Neural progenitor cell (in vitro differentiated cells): ENCODE data around the gene COX7A1. TPM values are rescaled to one million over a fixed set of nuclear protein-coding genes. Genes with fewer than 3 reads are reported as not detected.

Experiments used
- DNase-seq: peaks from one replicate; pipeline ENCODE4 v3.0.0-alpha.2; 2016; ENCODE audit warnings: low spot score
- H2AFZ ChIP-seq: fragments of 200-600 bp; sonication (generic); replicated peaks from 2 replicates; pipeline ENCODE4 v1.6.1; 2016; ENCODE audit warnings: antibody characterized with exemption
- H3F3A ChIP-seq: fragments of 200-600 bp; sonication (generic); 2 replicates; pipeline ENCODE4 v1.6.1; 2016; ENCODE audit warnings: antibody characterized with exemption, low read depth
- H3K27ac ChIP-seq: fragments of 200-600 bp; sonication (generic); 2 replicates; pipeline ENCODE4 v1.5.1; 2016; ENCODE audit warnings: mild to moderate bottlenecking
- H3K27me3 ChIP-seq: fragments of 200-600 bp; sonication (generic); 2 replicates; pipeline ENCODE4 v1.6.1; 2016; ENCODE audit warnings: mild to moderate bottlenecking, moderate library complexity
- H3K36me3 ChIP-seq: fragments of 200-600 bp; sonication (generic); 2 replicates; pipeline ENCODE4 v1.5.1; 2016
- H3K4me1 ChIP-seq: fragments of 200-600 bp; sonication (generic); 2 replicates; pipeline ENCODE4 v1.6.1; 2016; ENCODE audit warnings: mixed run types
- H3K4me2 ChIP-seq: fragments of 200-600 bp; sonication (generic); 2 replicates; pipeline ENCODE4 v1.6.1; 2016
- H3K4me3 ChIP-seq: fragments of 200-600 bp; sonication (generic); 2 replicates; pipeline ENCODE4 v1.5.1; 2016
- H3K79me2 ChIP-seq: fragments of 200-600 bp; sonication (generic); 2 replicates; pipeline ENCODE4 v1.6.1; 2016; ENCODE audit warnings: low read depth
- H3K9ac ChIP-seq: fragments of 200-600 bp; sonication (generic); 2 replicates; pipeline ENCODE4 v1.6.1; 2016
- H3K9me3 ChIP-seq: fragments of 200-600 bp; sonication (generic); 2 replicates; pipeline ENCODE4 v1.5.1; 2016; ENCODE audit warnings: low read depth
- H4K20me1 ChIP-seq: fragments of 200-600 bp; sonication (generic); 2 replicates; pipeline ENCODE4 v1.6.1; 2016; ENCODE audit warnings: low read depth
- H3K27ac Mint-ChIP-seq: 3 replicates; pipeline ENCODE4 v1.8.0; 2021; ENCODE audit warnings: mixed read lengths
- H3K27me3 Mint-ChIP-seq: 2 replicates; pipeline ENCODE4 v1.8.0; 2022; ENCODE audit warnings: low read depth, mild to moderate bottlenecking, inconsistent platforms, moderate library complexity, mixed read lengths; ENCODE audit not compliant: insufficient read depth
- H3K36me3 Mint-ChIP-seq: 3 replicates; pipeline ENCODE4 v1.8.0; 2021; ENCODE audit warnings: mixed read lengths
- H3K4me1 Mint-ChIP-seq: 3 replicates; pipeline ENCODE4 v1.8.0; 2021; ENCODE audit warnings: mixed read lengths
- H3K4me3 Mint-ChIP-seq: 3 replicates; pipeline ENCODE4 v1.8.0; 2021; ENCODE audit warnings: mild to moderate bottlenecking, moderate library complexity, mixed read lengths
- H3K9me3 Mint-ChIP-seq: 3 replicates; pipeline ENCODE4 v1.8.0; 2020; ENCODE audit warnings: mixed read lengths
- CTCF ChIP-seq: fragments of 200-600 bp; sonication (generic); IDR thresholded peaks from 2 replicates; pipeline ENCODE4 v1.5.1; 2017; ENCODE audit warnings: antibody characterized with exemption, mild to moderate bottlenecking
- EZH2 ChIP-seq: fragments of 200-600 bp; sonication (generic); IDR thresholded peaks from 2 replicates; pipeline ENCODE4 v1.6.1; 2017; ENCODE audit warnings: antibody characterized with exemption, mild to moderate bottlenecking, moderate library complexity
- EZH2phosphoT487 ChIP-seq: fragments of 200-600 bp; sonication (generic); IDR thresholded peaks from 2 replicates; pipeline ENCODE4 v1.6.1; 2017; ENCODE audit warnings: antibody characterized with exemption
- total RNA-seq: library from RNA; depleted of rRNA; stranded (reverse); fragments of >200 nt; gene quantifications from 2 replicates; pipeline ENCODE4 v1.2.3, GENCODE V29; 2015; ENCODE audit warnings: low replicate concordance

The COX7A1 gene
- total RNA-seq, 1 donor from 2014 or later = not detected

- Mint-ChIP-seq H3K27ac (peak overlapping the region; percentile 78), H3K9me3 (no peaks in the 10 kb centered on the region), H3K4me3 (peak overlapping the region; percentile 87), H3K27me3 (peaks cover 1% of the 10 kb centered on the region), H3K36me3 (peaks cover 6% of the 10 kb centered on the region), H3K4me1 (peaks cover 7% of the 10 kb centered on the region)
- no peak for TF ChIP-seq CTCF
- H3K4me2 ChIP-seq = peak overlapping the region; percentile 99
- no peaks in the 10 kb centered on the region for H3K9me3 ChIP-seq
- H3K27me3 ChIP-seq = no peaks in the 10 kb centered on the region
- no peaks in the 10 kb centered on the region for H3K36me3 ChIP-seq
- peak overlapping the region; percentile 97 for H2AFZ ChIP-seq
- H3F3A ChIP-seq = peaks cover 28% of the 10 kb centered on the region
- H3K9ac ChIP-seq = peak overlapping the region; percentile 55
- H3K79me2 ChIP-seq = no peaks in the 10 kb centered on the region
- H3K4me3 ChIP-seq = peak overlapping the region; percentile 63
- peak overlapping the region; percentile 88 for H3K27ac ChIP-seq
- H4K20me1 ChIP-seq = no peaks in the 10 kb centered on the region
- peak; percentile 58 for DNase-seq
- H3K4me1 ChIP-seq = peaks cover 11% of the 10 kb centered on the region
Observed at GRCh38 chr19:36128392-36128736, 23.9 kb downstream of the COX7A1 start.

- no peak for DNase-seq
- Mint-ChIP-seq H3K4me3 (peak overlapping the region; percentile 10), H3K27me3 (no peaks in the 10 kb centered on the region), H3K9me3 (no peaks in the 10 kb centered on the region), H3K36me3 (peaks cover 10% of the 10 kb centered on the region), H3K4me1 (peaks cover 7% of the 10 kb centered on the region), H3K27ac (peak overlapping the region; percentile 81)
- H3K27ac ChIP-seq = no peak overlapping the region
- no peak overlapping the region for H2AFZ ChIP-seq
- H3F3A ChIP-seq = peaks cover 28% of the 10 kb centered on the region
- no peaks in the 10 kb centered on the region for H3K79me2 ChIP-seq
- TF ChIP-seq CTCF (no peak), EZH2phosphoT487 (no peak), EZH2 (no peak)
- no peaks in the 10 kb centered on the region for H3K9me3 ChIP-seq
- H3K27me3 ChIP-seq = no peaks in the 10 kb centered on the region
- no peak overlapping the region for H3K9ac ChIP-seq
- no peak overlapping the region for H3K4me3 ChIP-seq
- H3K4me2 ChIP-seq = no peak overlapping the region
- peaks cover 11% of the 10 kb centered on the region for H3K4me1 ChIP-seq
- no peaks in the 10 kb centered on the region for H3K36me3 ChIP-seq
- no peaks in the 10 kb centered on the region for H4K20me1 ChIP-seq
Observed at GRCh38 chr19:36125557-36125956, 26.7 kb downstream of the COX7A1 start.

- no peaks in the 10 kb centered on the region for H3K36me3 ChIP-seq
- H3K36me3 Mint-ChIP-seq = peaks cover 15% of the 10 kb centered on the region
- H3K4me1 Mint-ChIP-seq = peaks cover 3% of the 10 kb centered on the region
Observed at GRCh38 chr19:36121486-36122124, 30.6 kb downstream of the COX7A1 start.

More at GRCh38 chr19:36121486-36122124, 30.6 kb downstream of the COX7A1 start:
- Histone ChIP-seq H3K4me3 (no peak overlapping the region), H3K4me1 (peaks cover 10% of the 10 kb centered on the region), H3F3A (peaks cover 5% of the 10 kb centered on the region), H3K9ac (no peak overlapping the region), H4K20me1 (peaks cover 6% of the 10 kb centered on the region), H3K27me3 (no peaks in the 10 kb centered on the region), H3K27ac (no peak overlapping the region), H3K79me2 (peaks cover 11% of the 10 kb centered on the region), H2AFZ (no peak overlapping the region), H3K9me3 (no peaks in the 10 kb centered on the region), H3K4me2 (no peak overlapping the region)
- no peak for DNase-seq
- Mint-ChIP-seq H3K4me3 (no peak overlapping the region), H3K27me3 (peaks cover 3% of the 10 kb centered on the region), H3K9me3 (no peaks in the 10 kb centered on the region), H3K27ac (no peak overlapping the region)
- no peak for TF ChIP-seq EZH2
- TF ChIP-seq EZH2phosphoT487 = no peak
- TF ChIP-seq CTCF = no peak
